ENCODE data around the gene ADA.

The ADA gene

DNA sequence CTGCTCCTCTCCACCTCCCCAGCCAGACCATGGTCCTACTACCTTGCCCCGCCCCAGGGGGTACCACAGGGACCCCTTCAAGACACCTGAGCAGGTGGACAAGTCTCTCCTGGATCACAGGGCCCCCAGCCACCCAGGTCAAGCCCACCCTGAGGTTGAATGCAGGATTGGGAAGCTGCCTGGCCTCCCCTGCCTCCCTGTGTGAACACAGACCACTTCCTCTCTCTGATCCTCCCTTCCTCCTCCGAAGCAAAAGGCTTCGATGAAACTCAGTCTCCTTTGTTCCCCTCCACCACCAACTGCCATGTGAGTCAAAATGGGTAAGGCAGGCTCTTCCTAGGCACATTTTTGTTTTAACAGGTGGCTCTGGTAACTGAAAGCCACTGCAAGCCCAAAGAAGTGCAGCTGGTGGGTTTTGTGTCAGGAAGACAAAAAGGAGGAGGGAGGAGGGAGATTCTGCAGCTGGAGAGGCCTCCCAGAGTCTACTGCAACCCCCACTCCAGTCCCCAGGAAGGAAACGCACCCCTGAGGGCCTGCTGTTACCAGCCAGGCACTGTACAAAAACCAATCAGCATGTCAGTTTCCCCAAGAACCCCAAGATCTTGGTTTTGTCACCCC is 5.4 kb downstream of the ADA start:
- DNase-seq (ENCODE audit: low spot score) (no peak), FAIRE-seq (no peak)

DNA sequence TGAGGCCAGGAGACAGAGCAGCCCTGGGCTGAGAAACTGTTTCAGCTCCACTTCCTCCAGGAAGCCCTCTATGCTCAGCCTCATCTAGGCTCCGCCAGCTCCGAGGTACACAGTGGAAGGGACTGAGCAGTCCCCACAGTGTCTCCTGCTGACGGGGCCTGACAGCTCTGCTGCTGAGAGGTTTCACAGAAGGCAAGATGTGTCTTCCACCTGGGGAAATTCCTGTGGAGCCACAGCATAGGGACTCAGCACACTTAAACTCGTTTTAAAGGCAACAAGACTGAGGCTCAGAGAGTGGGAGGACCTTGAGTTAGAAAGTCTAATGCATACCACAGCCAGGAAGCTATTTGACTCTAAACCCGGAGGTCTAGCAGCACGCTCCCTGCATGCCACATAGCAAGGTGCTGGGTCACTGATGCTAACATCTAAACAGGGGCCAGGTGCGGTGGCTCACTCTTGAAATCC is 6.8 kb downstream of the ADA start:
- DNase-seq (ENCODE audit: low spot score) (no peak), FAIRE-seq (no peak)

DNA sequence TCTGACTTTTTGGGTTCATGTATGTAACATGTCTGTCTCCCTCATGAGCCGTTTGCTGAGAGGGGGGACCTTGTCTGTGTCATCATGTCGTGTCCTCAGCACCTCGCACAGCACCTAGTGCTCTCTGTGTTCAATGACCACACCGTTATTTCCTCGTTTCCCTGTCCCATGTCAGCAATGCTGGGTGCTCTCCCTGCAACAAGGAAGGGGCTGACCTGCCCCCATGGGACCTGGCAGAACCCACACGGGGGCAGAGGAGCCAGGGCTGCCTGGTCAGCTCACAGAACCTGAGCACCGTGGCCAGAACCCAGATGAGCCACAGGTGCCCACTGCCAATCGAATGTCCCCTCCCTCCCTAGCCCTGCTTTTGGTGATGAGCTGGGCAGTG is 7.3 kb downstream of the ADA start:
- DNase-seq (ENCODE audit: low spot score) (no peak), FAIRE-seq (no peak)

DNA sequence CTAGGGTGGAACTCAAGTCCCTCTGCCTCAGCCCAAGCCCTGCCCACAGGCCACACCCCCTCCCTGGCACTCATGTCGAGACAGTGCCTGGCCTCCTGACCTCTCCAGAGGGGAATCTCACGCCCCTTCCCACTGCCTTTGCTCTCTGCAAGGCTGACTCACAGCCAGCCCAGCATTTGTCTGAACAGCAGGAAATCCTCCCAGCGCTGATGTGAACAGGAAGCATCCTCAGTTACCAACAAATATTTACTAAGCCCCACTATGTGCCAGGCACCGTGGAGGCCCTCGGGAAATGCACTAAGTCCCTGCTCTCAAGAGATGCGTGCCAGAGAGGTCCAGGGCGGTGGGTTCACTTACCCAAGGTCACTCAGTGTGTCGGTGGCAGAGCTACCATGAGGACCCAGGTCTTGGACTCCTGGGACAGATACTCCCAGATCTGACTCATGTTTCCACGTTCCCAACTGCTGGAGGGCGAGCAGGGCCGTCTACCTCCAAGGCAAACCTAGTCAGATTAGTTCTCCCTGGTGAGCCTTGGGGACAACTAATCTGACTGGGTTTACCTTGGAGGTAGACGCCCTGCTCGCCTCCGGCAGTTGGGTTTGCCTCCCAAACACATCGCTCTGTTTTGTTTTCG is 7.8 kb downstream of the ADA start:
- DNase-seq (ENCODE audit: low spot score): peak; percentile 79
- FAIRE-seq: peak; percentile 44

- FAIRE-seq (no peak), DNase-seq (ENCODE audit: low spot score) (no peak)
These were observed 8.4 kb downstream of the ADA start for GRCh38 chr20:44643154-44643519.

DNA sequence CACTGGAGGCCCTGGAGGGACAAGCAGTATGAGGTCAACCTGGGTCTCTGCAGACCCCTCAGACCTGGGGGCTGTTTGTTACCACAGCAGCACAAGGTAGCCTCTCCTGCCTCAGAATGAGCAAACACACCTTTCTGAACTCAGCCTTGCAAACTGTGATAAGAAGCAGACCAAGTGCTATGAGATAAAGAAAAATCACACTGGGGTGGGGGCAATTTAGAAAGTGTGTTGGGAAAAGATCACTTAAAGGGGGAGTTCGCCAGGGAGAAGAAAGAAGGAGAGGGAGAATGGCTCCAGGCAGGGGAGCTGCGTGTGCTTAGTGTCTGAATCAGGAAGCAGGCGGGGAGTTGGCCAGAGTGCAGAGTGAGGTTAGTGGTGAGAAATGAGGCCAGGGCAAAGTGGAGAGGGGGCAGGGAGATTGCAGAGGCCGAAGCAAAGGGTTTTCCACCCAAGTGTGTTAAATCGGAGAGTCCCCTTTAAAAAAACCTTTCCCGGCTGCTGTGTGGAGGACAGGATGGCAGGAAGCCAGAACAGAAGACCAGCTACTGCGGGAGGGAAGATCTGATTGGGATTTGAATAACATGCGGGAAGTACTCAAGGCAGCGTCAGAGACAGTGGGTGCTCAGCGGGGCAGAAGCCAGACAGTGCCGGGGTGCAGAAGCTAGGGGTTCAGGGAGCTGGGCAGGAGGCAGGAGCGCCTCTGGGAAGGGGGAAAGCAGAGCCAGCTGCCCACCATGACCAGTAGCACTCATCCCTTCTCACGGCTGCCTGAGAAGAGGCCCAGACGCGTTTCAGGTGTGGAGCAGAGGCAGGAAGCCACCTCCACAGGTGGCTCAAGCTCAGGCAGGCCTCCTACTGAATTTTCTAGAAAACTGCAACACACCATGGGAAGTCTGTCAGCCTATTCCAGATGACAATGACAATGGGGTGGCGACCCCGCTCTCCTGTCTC is 9.0 kb downstream of the ADA start:
- peak; percentile 90 for DNase-seq (ENCODE audit: low spot score)
- FAIRE-seq: no peak

GRCh38 chr20:44641325-44641724 is 10.2 kb downstream of the ADA start:
- FAIRE-seq (no peak), DNase-seq (ENCODE audit: low spot score) (no peak)

- DNase-seq (ENCODE audit: low spot score) (no peak), FAIRE-seq (no peak)
These were observed 11.0 kb downstream of the ADA start for GRCh38 chr20:44640522-44640921.

DNA sequence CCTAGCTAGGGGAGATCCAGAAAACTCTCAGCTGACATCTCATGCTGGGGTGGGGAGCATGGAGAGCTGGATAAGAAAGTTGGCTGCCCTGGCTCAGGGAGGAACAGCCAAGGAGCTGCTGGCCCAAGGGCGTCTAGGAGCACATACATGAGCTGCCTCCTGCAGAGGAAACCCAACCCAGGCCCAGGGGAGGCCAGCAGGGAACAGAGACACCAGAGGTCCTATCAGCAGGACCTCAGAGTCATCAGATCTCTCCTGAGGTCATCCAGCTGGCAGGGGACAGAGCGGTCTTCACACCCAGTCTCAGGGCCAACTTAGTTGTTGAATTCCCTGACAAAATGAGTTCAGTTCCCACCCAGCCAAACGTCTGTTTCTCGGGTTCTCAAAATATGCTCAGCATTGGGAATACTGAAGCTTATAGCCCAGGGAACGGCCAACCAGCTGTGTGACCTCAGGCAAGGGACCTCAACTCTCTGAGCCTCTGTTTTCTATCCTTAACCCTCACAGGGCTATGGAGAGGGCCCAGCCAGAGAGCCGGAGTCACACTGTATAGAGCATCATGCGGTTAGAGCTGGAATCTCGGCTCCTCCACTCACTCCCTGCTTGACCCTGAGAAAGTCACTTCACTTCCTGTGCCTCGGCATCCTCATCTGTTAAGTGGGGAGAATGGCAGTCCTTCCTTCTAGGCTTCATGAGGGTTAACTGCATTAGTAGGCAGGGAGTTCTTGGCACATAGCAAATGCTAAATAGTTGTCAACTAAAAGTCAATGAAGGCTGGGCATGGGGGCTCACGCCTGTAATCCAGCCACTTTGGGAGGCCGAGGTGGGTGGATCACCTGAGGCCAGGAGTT is 13.8 kb downstream of the ADA start:
- DNase-seq (ENCODE audit: low spot score): no peak
- no peak for FAIRE-seq

DNA sequence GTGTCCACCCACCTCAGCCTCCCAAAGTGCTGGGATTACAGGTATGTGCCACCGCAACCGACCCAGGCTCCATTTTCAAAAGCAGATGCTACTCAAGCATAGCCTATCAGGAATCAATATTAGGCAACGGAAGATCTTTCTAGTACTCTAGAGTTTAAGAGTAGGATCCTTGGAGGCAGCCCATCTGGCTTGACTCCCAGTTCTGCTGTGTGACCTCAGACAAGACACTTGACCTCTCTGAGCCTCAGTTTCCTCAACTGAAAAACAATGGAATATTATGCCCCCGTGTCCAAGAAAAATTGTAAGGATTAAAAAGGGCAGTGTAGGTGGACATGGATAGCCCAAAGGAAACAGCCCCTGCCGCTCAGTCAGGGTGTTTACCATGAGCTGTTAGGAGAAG is 14.5 kb downstream of the ADA start:
- FAIRE-seq: no peak
- DNase-seq (ENCODE audit: low spot score): no peak

DNA sequence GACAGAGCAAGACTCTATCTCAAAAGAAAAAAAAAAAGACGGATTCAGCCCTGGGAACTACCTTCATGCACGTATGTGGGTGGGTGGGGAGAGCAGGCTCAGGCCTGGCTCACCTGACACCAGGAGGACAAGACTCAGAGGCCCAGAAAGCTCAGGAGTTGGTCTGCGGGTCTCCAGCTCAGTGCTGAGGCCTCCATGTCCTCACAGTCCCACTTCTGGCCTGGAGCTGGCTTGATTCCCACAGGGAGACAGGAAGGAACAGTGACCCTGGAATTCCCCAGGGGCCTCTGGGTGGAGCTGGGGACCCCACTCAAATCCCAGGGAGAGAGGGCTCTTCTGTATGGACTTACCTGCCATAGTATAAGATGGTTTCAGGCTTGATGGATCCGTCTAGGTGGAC is 15.6 kb downstream of the ADA start:
- FAIRE-seq (no peak), DNase-seq (ENCODE audit: low spot score) (no peak)

DNA sequence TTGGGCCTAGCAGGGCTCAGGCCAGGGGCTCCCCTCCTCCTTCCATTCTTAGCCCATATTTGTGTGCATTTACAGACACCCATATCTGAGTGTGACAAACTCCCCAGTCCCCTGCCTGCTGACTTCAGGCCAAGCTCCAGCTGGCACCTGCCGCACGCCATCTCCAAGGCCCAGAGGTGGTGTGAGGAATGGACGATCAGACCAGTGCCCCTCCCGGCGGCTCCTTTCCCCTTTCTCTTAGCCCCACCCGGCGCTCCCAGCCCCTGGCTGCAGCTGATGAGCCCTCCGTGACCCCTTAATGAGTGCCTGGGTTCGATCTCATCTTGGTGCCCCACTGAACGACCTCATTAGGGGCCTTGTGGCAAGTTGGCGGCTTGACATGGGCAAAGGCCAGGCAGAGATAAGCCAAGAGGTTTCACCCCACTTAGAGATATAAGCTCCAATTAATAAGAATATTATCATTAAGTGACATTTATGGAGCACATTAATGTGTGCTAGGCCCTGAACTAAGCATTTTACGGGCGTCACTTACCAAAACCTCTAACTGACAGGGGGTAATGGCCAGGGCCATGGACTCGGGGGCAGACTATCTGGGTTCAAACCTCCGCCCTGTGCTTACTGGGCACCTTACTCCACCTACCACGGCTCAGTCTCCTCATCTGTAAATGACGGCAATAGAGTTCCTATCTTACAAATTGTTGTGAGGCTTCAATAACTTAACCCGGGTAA is 17.5 kb downstream of the ADA start:
- DNase-seq (ENCODE audit: low spot score): no peak
- FAIRE-seq: no peak

DNA sequence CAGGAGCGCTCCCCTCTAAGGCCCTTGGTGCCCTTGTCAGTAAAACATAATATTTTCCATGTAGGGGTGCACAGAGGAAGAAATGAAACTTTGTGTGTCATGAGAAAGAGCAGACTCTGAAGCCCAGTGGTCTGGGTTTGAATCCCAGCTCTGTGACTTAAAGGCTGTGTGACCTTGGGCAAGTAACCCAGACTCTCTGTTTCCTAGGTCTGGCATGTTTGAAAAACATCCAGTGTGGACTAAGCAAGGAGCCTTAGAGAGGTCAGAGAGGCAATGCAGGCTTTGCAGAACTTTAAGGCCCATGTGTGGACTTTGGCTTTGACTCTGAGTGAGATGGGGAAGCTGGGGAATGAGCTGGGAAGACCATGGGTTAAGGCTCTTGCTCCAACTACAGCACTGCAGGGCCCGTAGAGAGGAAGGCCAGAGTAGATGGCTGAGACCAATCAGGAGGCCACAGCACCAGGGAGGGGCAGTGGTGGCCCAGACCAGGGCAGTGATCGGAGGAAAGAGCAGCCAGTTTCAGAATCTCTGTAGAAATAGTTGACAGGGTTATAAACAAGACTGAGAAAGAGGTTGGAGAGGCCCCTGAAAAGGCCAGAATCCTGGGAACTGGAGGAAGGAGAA is 18.2 kb downstream of the ADA start:
- DNase-seq (ENCODE audit: low spot score) (no peak), FAIRE-seq (no peak)

- DNase-seq (ENCODE audit: low spot score) (no peak), FAIRE-seq (no peak)
These were observed 19.3 kb downstream of the ADA start for GRCh38 chr20:44632103-44632752.

- DNase-seq (ENCODE audit: low spot score) (no peak), FAIRE-seq (no peak)
These were observed 21.2 kb downstream of the ADA start for GRCh38 chr20:44630297-44630696.

DNA sequence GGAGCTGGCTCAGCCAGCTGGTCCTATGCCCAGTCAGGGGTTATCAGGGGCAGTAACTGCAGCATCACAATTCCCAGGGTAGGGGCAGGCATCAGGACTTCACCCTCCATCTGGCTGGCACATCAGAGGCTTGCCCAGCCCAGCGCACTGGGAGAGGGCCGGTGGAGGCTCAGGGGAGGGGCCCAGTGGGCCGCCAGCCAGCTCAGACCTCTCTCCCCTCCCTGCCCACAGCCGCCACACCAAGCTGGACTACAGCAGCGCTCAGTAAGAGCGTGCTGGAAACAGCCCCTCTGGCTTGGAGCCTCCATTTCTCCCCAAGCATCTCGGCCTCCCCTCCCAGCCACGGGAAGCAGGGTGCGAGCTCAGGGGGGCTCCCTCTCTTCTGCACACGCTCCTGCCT is 22.0 kb downstream of the ADA start:
- FAIRE-seq (no peak), DNase-seq (ENCODE audit: low spot score) (no peak)

DNA sequence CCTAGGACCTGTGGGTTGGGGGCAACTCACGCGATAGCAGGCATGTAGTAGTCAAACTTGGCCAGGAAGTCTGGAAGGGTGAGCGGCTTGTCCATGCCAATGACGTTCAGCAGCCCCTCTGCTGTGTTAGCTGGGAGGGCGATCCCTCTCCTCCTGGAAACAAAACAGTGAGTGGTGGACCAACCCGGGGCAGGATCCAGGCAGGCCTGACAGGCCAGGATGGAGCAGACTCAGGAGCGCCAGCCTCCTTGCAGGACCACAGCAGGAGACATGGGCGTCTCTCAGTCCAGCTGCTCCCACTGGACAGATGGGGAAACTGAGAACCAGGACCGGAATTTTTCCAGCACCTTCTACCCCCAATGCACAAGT is 22.5 kb downstream of the ADA start:
- FAIRE-seq: no peak
- no peak for DNase-seq (ENCODE audit: low spot score)

- FAIRE-seq (peak; percentile 71), DNase-seq (ENCODE audit: low spot score) (no peak)
These were observed 24.0 kb downstream of the ADA start for GRCh38 chr20:44627364-44628010.

- DNase-seq (ENCODE audit: low spot score): no peak
- no peak for FAIRE-seq
These were observed 25.2 kb downstream of the ADA start for GRCh38 chr20:44626278-44626677.

All from urothelium cell line (cell line).